GM18499 (cell line): ENCODE measurements around the gene CPNE8.
"Not testable (repeated sequence)": the region's sequence is repeated elsewhere in the genome, so short reads cannot be mapped to it uniquely, and the experiment has no call there.

ENCODE experiments used
- ATAC-seq: cut with Tn5 transposase; IDR thresholded peaks from one replicate; pipeline ENCODE4 v1.9.1; 2021; ENCODE audit warnings: moderate number of reproducible peaks; ENCODE audit not compliant: insufficient read depth, unreplicated experiment

Gene CPNE8

DNA sequence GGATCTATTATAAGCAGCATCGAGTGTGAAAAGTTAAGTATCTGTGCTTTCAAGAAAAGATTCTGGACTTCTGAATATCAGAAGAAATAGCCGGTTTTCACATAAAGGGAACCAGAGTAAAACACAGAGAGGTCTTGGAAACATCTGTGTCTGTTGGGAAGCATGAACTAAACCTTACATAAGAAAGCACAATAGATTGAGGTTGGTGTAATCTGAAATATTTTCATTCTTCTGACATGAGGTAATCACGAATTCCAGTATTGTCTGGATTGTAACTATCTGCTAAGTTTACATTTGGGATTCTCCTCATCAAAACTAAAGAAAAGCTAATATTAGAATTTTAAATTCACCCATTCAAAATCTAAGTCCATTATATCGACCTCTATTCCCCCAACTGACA lies 161.3 kb downstream of the CPNE8 start:
- no peak for ATAC-seq

DNA sequence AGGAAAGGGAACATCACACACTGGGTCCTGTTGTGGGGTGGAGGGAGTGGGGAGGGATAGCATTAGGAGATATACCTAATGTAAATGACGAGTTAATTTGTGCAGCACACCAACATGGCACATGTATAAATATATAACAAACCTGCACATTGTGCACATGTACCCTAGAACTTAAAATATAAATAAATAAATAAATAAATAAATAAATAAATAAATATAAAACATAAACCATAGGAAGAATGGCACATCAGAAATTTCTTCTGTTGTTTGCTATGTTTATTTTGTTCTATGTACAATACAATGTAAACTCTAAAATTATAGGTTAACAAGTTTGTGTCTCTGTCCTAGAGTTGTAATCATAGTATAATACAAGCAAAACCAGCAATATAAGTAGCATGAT lies 162.9 kb downstream of the CPNE8 start:
- not testable (repeated sequence) for ATAC-seq

DNA sequence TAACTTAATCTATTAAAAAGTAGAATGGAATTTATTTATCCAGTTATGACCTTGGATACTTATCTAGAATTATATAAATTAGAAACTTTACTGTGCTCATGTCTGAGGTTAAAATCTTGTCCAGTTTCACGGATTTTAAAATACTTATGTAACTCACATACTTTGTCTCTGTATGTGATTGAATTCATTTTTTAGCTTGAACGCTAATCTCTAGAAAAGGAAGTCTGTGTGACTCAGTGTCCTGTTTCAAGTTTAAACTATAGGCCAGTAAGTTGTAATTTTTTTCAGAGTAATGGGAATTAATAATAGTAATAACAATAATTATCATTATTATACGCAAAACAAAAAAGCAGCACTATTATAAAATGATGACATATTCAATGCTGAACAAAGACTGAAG lies 168.6 kb downstream of the CPNE8 start:
- no peak for ATAC-seq

DNA sequence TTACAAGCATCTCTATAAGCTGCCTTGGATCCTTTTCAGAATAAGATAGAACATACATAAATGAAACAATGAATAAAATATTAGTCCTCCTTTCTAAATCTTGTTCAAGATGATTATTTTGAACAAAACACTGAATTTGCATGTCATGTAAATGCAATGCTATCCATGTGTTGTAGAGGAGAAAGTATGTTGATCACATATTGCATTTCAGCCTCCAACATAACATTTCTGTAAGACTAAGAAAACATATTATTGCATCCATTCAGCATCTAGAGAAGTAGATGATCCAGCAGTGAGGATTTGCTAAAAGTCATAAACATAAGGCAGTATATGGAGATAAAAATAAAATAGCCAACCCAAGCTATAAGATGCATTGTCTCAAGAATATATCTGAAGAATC lies 172.6 kb downstream of the CPNE8 start:
- ATAC-seq, result no peak

DNA sequence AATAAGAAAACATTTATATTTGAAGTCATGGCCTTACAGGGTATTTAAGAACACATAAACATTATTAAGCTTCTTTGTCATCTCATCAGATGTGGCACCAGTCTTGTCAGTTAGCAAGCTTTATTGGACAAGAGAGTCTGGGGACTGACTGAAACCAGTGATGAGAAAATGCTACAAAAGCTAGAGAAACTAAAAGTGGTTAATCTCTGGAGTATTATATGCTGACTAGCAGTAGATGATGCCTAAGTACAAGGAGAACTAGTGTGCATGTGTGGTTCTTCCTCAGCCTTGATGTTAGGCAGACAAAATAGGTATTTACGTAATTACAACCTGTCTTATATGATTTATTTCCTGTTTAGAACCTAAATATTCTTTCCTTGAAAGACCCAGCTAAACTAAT lies 176.5 kb downstream of the CPNE8 start:
- no peak for ATAC-seq

DNA sequence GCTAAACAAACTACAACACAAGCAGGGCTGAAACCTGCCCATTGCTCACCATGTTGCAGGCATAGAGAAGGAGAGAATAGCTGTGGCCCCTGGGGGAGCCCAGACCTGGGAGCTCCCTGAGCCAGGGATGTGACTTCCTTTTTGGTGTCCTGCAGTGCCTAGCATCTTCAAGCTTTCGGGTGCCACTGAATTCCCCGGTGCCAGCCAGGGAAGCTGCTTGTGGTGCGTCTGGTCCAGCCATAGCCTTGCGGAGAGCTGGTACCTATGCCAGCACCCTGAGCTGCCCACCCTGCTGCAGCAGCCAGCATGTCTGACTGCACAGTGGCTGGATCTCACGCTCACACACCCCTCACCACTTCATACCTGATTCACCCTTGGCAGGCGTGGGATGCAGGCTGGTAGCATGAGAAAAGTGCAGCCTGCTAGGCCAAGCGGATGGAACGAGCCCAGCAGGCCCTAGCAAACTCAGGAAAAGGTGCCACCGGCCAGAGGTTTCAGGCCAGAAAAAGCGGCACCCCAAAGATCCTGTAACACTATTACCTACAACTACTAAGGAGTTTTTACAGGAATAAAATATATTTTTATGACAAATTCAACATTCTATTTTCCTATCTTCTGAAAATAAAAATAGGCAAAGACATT lies 183.7 kb downstream of the CPNE8 start:
- no peak for ATAC-seq

DNA sequence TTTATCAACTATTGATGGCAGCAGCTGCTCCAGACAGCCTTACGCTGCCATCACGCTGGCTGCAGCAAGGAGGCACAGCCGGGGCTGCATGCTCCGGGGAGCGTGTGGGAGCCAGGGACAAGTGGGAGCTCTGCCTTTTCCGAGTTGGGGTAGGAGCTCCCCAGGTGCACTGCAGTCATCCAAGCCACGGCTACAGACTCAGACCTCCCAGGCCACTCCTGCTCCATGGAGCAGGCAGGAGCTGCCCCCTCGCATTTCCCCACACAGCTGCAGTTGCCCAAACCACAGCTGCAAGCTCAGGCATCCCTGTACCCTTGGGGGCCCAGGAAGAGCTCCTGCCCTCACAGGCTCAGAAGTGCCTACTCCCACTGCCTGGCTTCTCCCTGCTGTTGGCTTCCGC lies 184.7 kb downstream of the CPNE8 start:
- no peak for ATAC-seq

DNA sequence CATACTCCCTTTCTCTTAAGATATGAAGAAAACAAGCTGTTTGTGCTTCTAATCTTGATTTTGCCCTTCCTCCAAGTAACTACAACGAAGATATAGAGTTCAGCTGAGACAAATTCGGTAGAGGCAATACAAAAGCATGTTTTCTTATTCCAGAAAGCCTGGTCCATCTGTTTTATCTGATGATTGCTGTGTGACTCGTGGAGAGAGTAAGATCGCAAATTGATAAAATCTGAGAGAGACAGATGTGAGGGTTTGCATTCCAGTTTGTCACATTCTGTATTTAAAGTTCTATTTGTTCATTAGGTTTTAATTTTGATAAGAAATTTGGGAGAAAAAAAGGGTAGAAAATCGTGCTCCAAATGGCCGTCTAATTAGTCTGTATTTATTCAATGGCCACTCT lies 192.1 kb downstream of the CPNE8 start:
- ATAC-seq, result no peak

DNA sequence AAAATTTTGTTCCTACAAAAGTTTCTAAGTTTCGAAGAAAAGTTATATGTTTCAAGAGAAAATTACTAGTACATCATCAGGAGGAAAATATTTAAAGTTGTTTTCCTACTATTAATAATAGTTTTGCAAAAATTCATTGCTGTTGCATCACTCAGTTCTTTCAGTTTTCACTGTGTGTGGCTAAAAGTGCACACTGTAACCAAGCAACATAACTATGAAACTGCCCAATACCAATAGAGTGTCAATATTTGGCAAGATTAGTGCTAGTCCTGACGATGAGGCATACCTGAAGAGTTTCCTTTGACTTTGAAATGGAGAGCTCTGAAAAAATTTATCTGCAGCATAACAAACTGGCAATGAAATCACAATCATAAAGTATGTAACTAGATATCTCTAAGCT lies 194.3 kb downstream of the CPNE8 start:
- no peak for ATAC-seq

DNA sequence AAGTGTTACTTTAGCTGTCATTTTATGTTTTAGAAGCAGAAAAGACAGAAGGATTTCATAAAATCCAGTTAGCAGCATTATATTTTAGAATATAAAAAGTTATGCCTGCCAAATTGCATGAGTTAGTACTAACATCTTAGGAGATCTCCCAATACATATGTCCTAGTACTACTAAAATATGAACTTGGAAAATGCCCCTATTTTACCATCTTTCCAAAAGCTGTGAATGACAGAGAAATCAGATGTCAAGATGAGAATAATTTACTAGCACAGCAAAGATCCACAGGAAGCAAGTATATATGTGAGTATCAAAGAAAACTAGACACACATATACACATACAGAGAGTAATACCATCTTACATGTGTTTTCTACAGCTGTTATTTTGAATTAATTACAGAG lies 196.9 kb downstream of the CPNE8 start:
- no peak for ATAC-seq

DNA sequence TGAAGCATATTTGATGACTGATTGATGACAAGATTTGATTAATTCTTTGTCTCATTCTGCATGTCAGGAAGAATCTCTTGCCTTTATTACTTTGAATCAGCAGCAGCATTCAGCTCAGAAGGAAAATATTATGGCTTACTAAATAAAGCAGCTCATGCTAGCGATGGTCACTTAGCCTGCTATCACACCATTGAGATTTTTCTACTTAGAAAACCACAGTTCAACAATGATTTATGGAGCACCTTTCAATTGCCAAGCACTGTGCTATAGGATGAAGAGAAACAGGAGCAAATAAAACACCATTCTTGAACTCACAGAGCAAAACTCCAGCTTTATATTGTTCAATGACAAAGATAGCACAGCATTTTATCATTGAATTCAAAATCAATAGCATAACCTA lies 197.7 kb downstream of the CPNE8 start:
- no peak for ATAC-seq

DNA sequence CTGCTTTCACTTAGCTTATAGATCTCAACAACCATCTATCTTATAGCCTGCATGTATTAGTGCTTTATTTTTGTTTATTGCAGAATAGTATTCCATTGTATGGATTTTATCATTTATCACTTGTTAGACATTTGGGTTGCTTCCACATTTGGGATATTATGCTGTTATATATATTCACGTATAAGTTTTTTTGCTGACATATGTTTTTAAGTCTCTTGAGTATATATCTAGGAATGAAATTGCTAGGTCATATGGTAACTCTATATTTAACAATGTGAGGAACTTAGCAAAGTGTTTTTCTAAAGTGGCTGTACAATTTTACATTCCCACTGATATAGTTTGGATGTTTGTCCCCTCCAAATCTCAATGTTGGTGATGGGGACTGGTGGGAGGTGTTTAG lies 208.1 kb downstream of the CPNE8 start:
- ATAC-seq, result no peak

DNA sequence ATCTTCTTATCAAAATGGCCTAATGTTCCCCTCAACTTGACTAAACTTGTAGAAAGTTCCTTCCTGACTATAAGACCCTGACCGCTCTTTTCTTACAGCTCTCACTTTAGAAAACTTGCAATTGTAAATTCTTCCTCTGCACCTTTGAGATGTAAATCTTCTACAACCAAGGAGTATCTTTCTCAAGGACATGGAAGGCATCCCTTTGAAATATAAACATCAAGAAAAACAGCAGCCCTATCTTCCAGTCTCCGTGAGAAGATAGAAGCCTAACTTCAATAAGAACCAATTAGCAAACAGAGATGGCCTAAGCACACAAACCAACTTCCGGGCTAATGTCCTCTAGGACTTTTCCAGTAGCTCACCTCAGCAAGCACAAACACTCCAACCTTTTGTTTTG lies 210.3 kb downstream of the CPNE8 start:
- no peak for ATAC-seq

DNA sequence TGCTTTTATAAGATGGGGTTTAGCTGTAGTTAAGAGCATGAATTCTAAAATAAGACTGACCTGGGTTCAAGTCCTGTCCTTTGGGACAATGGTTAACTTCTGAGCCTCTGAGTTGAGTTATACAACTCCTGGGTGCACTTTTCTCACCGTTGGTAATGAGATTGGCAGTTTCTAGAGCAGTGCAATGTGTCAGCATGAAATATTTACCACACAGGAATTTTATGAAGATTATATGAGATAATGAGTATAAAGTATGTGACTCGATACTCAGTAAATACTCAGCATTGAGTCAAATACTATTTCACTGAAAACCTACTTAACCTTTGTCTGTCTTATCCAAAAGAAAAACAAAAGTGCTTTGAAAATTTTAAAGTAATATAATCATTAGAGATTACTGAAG lies 214.2 kb downstream of the CPNE8 start:
- no peak for ATAC-seq

DNA sequence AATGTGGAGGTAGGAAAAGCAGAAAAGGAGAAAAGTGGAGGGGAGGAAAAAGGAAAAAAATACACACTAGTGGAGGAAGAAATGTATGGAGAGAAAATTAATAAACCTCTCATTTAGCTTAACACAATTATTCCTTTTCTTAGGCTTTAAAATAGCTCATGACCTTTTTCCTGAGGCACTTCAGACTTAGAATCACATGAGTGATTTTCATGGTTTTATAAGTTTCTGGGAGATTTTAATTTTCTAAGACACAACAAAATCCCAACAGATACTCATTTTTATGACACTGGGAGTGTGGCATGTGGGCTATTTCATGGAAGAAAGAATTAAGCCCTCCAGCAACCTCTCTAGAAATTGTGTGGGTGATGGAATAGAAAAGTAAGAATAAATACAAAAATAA lies 214.7 kb downstream of the CPNE8 start:
- no peak for ATAC-seq

DNA sequence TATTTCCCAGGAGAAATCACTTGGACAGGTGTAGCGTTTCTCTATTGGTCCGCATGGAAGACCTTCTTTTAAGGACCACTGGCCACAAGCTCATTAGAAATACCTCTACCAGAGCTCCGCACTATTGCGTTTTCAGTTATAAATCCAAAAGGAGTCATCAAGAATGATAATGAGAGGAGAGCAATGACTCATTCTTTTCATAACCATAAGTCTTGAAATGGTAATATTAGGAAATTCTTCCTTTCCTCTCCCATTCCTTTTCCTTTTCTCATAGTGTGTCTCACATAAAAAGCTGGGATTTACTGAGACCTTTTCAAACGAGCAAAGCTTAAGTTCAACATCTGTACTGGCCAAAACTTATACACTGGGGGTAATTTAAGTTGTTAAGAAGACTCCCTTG lies 215.7 kb downstream of the CPNE8 start:
- no peak for ATAC-seq

DNA sequence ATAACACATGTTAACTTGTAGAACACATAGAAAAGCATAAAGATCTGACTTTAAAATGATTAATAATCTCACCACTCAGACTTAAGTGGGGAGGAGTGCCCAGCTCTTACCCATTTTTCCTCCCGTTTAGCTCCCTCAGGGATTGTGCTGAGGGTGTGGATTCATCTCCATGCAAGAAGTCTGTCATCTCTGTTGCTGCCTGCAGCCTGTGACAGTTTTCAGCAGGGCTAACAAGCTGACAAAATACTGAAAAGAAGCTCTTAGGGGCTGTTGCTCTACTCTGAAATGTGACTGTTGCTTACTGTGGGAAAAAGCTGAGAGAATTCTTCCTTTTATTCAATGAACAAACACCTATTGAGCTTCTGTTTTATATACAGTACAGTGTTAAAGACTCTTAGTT lies 216.2 kb downstream of the CPNE8 start:
- no peak for ATAC-seq

DNA sequence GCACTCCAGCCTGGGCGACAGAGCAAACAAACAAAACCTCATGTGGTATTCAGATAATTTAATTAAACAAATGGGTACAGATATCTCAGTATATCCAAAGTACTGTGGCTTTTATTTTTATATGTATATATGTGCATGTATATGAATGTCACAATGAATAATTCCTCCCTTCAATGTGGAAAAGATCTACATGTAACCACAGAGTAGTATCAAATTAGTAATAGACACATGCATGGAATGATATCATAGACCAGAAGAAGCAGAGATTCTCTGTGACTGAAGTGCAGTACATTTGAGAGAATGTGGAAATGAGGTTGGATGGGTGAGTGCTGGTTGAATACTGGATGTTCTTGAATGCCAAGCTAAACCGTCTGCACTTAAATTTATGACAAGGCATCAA lies 222.9 kb downstream of the CPNE8 start:
- no peak for ATAC-seq

DNA sequence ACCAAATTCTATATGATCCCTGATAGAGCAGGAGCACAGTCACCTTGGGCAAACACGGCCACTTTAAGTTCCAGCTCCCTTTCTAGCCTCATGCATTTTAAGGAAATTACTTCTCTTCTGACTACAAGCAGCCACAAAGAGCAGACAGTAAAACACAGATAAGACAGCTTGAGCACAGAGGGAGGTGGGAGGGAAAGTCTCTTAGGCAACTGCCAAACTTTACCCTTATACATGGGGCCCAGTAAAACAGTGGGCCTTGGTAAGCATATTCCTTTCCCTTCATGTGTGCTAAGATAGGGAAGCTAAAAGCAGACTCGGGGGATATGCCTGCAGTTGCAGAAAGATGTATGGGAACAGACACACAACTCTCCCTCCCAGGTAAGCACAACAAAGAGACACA lies 235.9 kb downstream of the CPNE8 start:
- no peak for ATAC-seq

DNA sequence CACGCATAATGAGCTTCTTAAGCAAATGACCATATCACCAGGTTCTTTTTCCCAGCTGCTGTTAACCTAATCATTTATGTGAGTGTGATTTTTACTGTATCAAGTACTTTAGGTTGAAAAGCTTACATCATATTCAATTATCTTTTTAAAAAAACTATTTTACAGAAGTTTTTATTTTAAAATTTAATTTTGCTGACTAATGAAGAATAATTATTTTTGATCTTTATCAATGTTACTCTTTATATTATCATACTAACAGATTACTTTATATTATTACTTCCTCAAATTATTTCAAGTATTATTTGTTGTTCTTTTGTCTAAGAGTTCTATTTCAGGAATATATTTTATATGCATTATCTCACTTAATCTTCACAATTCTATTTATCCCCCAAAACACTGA lies 236.3 kb downstream of the CPNE8 start:
- no peak for ATAC-seq

DNA sequence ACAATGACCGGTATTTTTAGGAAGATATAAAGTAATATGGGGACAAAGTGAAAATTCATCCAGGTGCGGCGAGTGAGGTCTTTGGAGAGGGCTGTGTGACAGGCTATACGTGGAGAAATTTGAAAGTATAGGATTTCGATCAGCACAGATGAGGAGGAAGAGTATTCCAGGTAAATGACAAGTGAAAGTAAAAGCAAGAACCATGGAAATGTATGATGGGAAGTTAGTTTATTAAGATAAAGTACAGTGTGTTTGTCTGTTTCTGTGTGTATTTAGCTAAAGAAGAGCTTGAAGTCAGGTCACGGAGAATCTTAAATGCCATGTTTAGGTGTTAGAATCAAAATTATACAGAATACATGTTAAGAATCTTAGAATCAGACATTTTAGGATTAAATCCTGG lies 239.0 kb downstream of the CPNE8 start:
- no peak for ATAC-seq

DNA sequence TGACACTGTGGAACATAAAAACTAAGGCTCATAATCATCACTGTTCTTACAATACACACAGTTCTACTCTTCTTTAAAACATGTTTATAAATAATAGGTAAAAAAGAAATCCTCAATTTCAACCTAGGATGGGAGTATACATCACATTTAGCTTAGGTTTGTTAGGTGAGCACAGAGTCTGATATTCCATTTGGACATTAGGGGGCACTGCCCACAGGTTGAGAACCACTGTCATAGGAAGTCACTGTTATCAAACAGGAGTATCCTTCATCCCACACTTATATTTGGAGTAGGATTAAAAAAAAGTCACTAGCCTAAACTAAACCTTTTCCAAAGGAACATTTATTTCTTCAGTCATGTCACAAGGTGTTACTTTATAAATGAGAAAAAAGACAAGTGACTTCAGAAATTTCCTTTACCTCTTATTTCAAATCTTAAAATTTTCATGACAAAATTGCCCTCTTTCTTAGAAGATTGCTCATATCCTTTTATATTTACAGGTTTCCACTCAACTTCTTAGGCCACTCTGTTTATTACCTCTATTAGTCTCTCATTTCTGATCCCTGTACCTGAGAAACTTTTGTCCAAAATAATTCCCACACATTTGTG lies 240.6 kb downstream of the CPNE8 start:
- no peak for ATAC-seq

DNA sequence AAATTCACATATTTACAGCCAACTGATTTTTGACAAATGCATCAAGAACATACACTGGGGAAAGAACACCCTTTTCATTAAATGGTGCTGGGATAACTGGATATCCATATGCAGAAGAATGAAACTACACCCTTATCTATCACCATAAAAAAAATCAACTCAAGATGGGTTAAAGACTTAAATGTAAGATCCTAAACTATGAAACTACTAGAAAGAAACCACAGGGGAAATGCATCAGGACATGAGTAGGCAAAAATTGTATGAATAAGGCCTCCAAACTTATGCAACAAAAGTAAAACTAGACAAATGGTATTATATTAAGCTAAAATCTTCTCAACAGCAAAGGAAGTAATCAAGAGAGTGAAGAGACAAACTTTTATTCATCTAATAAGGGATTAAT lies 242.6 kb downstream of the CPNE8 start:
- no peak for ATAC-seq
